H1 (cell line): ENCODE results near the gene CAMK2A. TPM values are rescaled to one million over a fixed set of nuclear protein-coding genes. Genes with fewer than 3 reads are reported as not detected.

ENCODE experiments used
- CTCF ChIA-PET: fragments of 300-600 bp; sonication (Branson Sonifier 250); formaldehyde crosslinking; loops from one replicate; lab custom pipeline; 2021; ENCODE audit not compliant: partially characterized antibody; lab: Charles Lee
- POLR2A ChIA-PET: fragments of 300-600 bp; sonication (Branson Sonifier 250); formaldehyde crosslinking; loops from one replicate; lab custom pipeline; 2021; ENCODE audit warnings: inconsistent platforms; ENCODE audit not compliant: partially characterized antibody; lab: Charles Lee
- DNase-seq, 2 experiments: peaks; one replicate each; pipeline versions ENCODE4 v3.0.0 to v3.0.0-alpha.2; 2010 to 2022; ENCODE audit warnings: low spot score in 2 of 2, low read depth in 1 of 2, mixed read lengths in 1 of 2
- FAIRE-seq: peaks from 2 replicates; lab custom pipeline; 2011; peaks lifted over from hg19 to GRCh38; lab: Jason Lieb, UNC
- H2AFZ ChIP-seq: 2 replicates; pipeline ENCODE4 v1.8.1; 2012; ENCODE audit warnings: low read length, inconsistent platforms
- H2AK5ac ChIP-seq: 2 replicates; pipeline ENCODE4 v1.6.1; 2013; ENCODE audit warnings: low read depth, low read length
- H2BK120ac ChIP-seq: replicated peaks from 2 replicates; pipeline ENCODE3; 2013; ENCODE audit warnings: low read depth, low read length, inconsistent platforms
- H2BK12ac ChIP-seq: 2 replicates; pipeline ENCODE4 v1.6.1; 2013; ENCODE audit warnings: low read depth, low read length
- H2BK15ac ChIP-seq: 2 replicates; pipeline ENCODE4 v1.6.1; 2013; ENCODE audit warnings: low read length
- H2BK20ac ChIP-seq: 2 replicates; pipeline ENCODE4 v1.6.1; 2013; ENCODE audit warnings: low read length
- H2BK5ac ChIP-seq: 2 replicates; pipeline ENCODE4 v1.6.1; 2013; ENCODE audit warnings: low read depth, low read length
- H3K14ac ChIP-seq: 2 replicates; pipeline ENCODE4 v1.6.1; 2013; ENCODE audit warnings: inconsistent platforms; ENCODE audit not compliant: insufficient read length
- H3K18ac ChIP-seq: 2 replicates; pipeline ENCODE4 v1.6.1; 2013; ENCODE audit warnings: low read length; ENCODE audit errors: extremely low read depth
- H3K23ac ChIP-seq: 2 replicates; pipeline ENCODE4 v1.6.1; 2013; ENCODE audit warnings: inconsistent platforms; ENCODE audit not compliant: insufficient read length
- H3K23me2 ChIP-seq: 2 replicates; pipeline ENCODE4 v1.6.1; 2013; ENCODE audit warnings: low read depth, low read length
- H3K27ac ChIP-seq: 2 replicates; pipeline ENCODE4 v1.6.1; 2011; ENCODE audit warnings: low read depth, low read length, inconsistent platforms
- H3K27me3 ChIP-seq, 4 experiments: replicated peaks in 1 of 4; 1 replicate in 1 of 4; 2 replicates in 3 of 4; pipeline versions ENCODE4 v1.6.1 to v1.8.1; 2011 to 2013; ENCODE audit warnings: low read length in 3 of 4, mild to moderate bottlenecking in 3 of 4, inconsistent platforms in 2 of 4, mixed read lengths in 2 of 4, moderate library complexity in 1 of 4; ENCODE audit not compliant: control insufficient read depth in 3 of 4, insufficient read depth in 3 of 4; ENCODE audit errors: extremely low read depth in 1 of 4
- H3K36me3 ChIP-seq, 4 experiments: 2 replicates each; pipeline versions ENCODE4 v1.6.1 to v1.8.1; 2011 to 2013; ENCODE audit warnings: mild to moderate bottlenecking in 4 of 4, low read length in 3 of 4, moderate library complexity in 2 of 4, control low read depth in 1 of 4, inconsistent platforms in 1 of 4; ENCODE audit not compliant: insufficient read depth in 4 of 4, control insufficient read depth in 2 of 4
- H3K4ac ChIP-seq: replicated peaks from 2 replicates; pipeline ENCODE3; 2013; ENCODE audit warnings: low read length, low read depth, mixed read lengths, inconsistent platforms; ENCODE audit not compliant: insufficient read length
- H3K4me1 ChIP-seq, 4 experiments: replicated peaks in 1 of 4; 1 replicate in 1 of 4; 2 replicates in 3 of 4; pipeline versions ENCODE4 v1.6.1 to v1.8.1; 2011 to 2013; ENCODE audit warnings: low read length in 3 of 4, inconsistent platforms in 2 of 4, mixed read lengths in 1 of 4; ENCODE audit not compliant: insufficient read depth in 4 of 4, control insufficient read depth in 3 of 4
- H3K4me2 ChIP-seq, 2 experiments: 2 replicates each; pipeline versions ENCODE4 v1.6.1 to v1.8.1; 2011 to 2013; ENCODE audit warnings: low read depth in 2 of 2, low read length in 2 of 2, control low read depth in 1 of 2, inconsistent platforms in 1 of 2, mild to moderate bottlenecking in 1 of 2; ENCODE audit not compliant: insufficient read depth in 1 of 2
- H3K4me3 ChIP-seq, 4 experiments: fragments of 200-600, 300-600 bp in 1 of 4; sonication (generic), shearing (Covaris generic), sonication (Bioruptor Twin) in 1 of 4; 2 replicates each; pipeline versions ENCODE4 v1.5.1 to v1.8.1; 2011 to 2016; ENCODE audit warnings: low read length in 4 of 4, low read depth in 3 of 4, control low read depth in 2 of 4, inconsistent platforms in 2 of 4, mild to moderate bottlenecking in 2 of 4, mixed read lengths in 1 of 4, moderate library complexity in 1 of 4; ENCODE audit not compliant: insufficient read depth in 2 of 4; ENCODE audit errors: extremely low read depth in 1 of 4
- H3K56ac ChIP-seq: replicated peaks from 2 replicates; pipeline ENCODE3; 2013; ENCODE audit warnings: low read depth, mild to moderate bottlenecking, mixed read lengths, low read length, inconsistent platforms; ENCODE audit not compliant: insufficient read length
- H3K79me1 ChIP-seq: 2 replicates; pipeline ENCODE4 v1.6.1; 2013; ENCODE audit warnings: low read depth, low read length, control low read depth
- H3K79me2 ChIP-seq, 2 experiments: 2 replicates each; pipeline versions ENCODE4 v1.6.1 to v1.8.1; 2012 to 2013; ENCODE audit warnings: low read length in 2 of 2, mild to moderate bottlenecking in 2 of 2, inconsistent platforms in 1 of 2; ENCODE audit not compliant: insufficient read depth in 2 of 2, control insufficient read depth in 1 of 2
- H3K9ac ChIP-seq, 4 experiments: replicated peaks in 1 of 4; 1 replicate in 1 of 4; 2 replicates in 3 of 4; pipeline versions ENCODE4 v1.6.1 to v1.8.1; 2011 to 2013; ENCODE audit warnings: low read depth in 3 of 4, low read length in 3 of 4, control low read depth in 2 of 4, mild to moderate bottlenecking in 2 of 4, moderate library complexity in 2 of 4, inconsistent platforms in 1 of 4; ENCODE audit errors: extremely low read depth in 1 of 4
- H3K9me3 ChIP-seq, 2 experiments: 2 replicates each; pipeline versions ENCODE4 v1.6.1 to v1.8.1; 2012 to 2013; ENCODE audit warnings: mild to moderate bottlenecking in 2 of 2, moderate library complexity in 2 of 2, control low read depth in 1 of 2, inconsistent platforms in 1 of 2, low read depth in 1 of 2, low read length in 1 of 2, mixed read lengths in 1 of 2; ENCODE audit not compliant: insufficient read depth in 2 of 2
- H4K20me1 ChIP-seq, 2 experiments: replicated peaks in 1 of 2; 2 replicates each; pipeline versions ENCODE3 to v1.8.1; 2011 to 2013; ENCODE audit warnings: inconsistent platforms in 2 of 2, low read length in 2 of 2, mild to moderate bottlenecking in 1 of 2; ENCODE audit not compliant: insufficient read depth in 2 of 2, control insufficient read depth in 1 of 2
- H4K5ac ChIP-seq: 2 replicates; pipeline ENCODE4 v1.6.1; 2013; ENCODE audit warnings: low read length, low read depth, mixed read lengths, inconsistent platforms; ENCODE audit not compliant: insufficient read length
- H4K8ac ChIP-seq: 2 replicates; pipeline ENCODE4 v1.8.0; 2013; ENCODE audit warnings: mild to moderate bottlenecking, moderate library complexity, low read length, inconsistent platforms; ENCODE audit not compliant: insufficient read depth; ENCODE audit errors: extremely low read depth
- H4K91ac ChIP-seq: replicated peaks from 2 replicates; pipeline ENCODE3; 2013; ENCODE audit warnings: low read length, mixed read lengths, inconsistent platforms; ENCODE audit not compliant: insufficient read length
- CHD2 ChIP-seq: IDR thresholded peaks from 2 replicates; pipeline ENCODE4 v1.6.1; 2012; ENCODE audit warnings: low read length, improper control_type of control experiment
- HDAC2 ChIP-seq, 2 experiments: fragments of 300-600 bp in 1 of 2; sonication (generic) in 1 of 2; IDR thresholded peaks; 2 replicates each; pipeline ENCODE4 v1.6.1; 2011 to 2012; ENCODE audit warnings: low read depth in 2 of 2, low read length in 2 of 2, mild to moderate bottlenecking in 2 of 2, moderate library complexity in 2 of 2, borderline replicate concordance in 1 of 2, inconsistent platforms in 1 of 2
- KDM1A ChIP-seq: fragments of 200-600, 300-600 bp; sonication (generic); IDR thresholded peaks from 2 replicates; pipeline ENCODE4 v1.7.1; 2016; ENCODE audit warnings: mild to moderate bottlenecking, low read length, borderline replicate concordance
- NRF1 ChIP-seq: IDR thresholded peaks from 2 replicates; pipeline ENCODE4 v1.6.1; 2011; ENCODE audit warnings: mild to moderate bottlenecking, low read depth, low read length, improper control_type of control experiment
- RNF2 ChIP-seq: fragments of 200-900, 300-1000 bp; sonication (generic); IDR thresholded peaks from 2 replicates; pipeline ENCODE4 v1.7.1; 2016; ENCODE audit warnings: borderline replicate concordance, low read depth, mild to moderate bottlenecking, antibody characterized with exemption, low read length; ENCODE audit not compliant: poor library complexity, severe bottlenecking; ENCODE audit errors: missing control alignments
- SP2 ChIP-seq: IDR thresholded peaks from 2 replicates; pipeline ENCODE4 v1.6.1; 2012; ENCODE audit warnings: mild to moderate bottlenecking, low read length, inconsistent platforms
- SUZ12 ChIP-seq: fragments of 200-600 bp; sonication (generic); IDR thresholded peaks from 2 replicates; pipeline ENCODE4 v1.6.1; 2012; ENCODE audit warnings: mild to moderate bottlenecking, inconsistent platforms, low read length, moderate library complexity, mixed read lengths
- TCF12 ChIP-seq: IDR thresholded peaks from 2 replicates; pipeline ENCODE4 v1.6.1; 2011; ENCODE audit warnings: low read depth, mild to moderate bottlenecking, low read length
- WGBS, 2 experiments: shearing (Covaris generic) in 1 of 2; methylation state at CpG; one replicate each; pipeline versions ENCODE4 v1.1.6 to v1.1.7; 2013 to 2015; ENCODE audit warnings: low lambda C conversion rate in 2 of 2, mixed read lengths in 2 of 2, inconsistent platforms in 1 of 2, low coverage in 1 of 2, missing lambda C conversion rate in 1 of 2; ENCODE audit not compliant: insufficient replicate concordance in 2 of 2, insufficient coverage in 1 of 2, insufficient read length in 1 of 2; ENCODE audit errors: extremely low coverage in 1 of 2, missing lambda C conversion rate in 1 of 2; 5-methylcytosine and 5-hydroxymethylcytosine counted together
- polyA plus RNA-seq, 7 experiments: library from polyadenylated mRNA; depleted of rRNA in 3 of 7; stranded (reverse) in 5 of 7; unstranded in 2 of 7; fragments of >200 nt in 5 of 7; fragments of 200-250 nt in 2 of 7; gene quantifications; 1 replicate in 5 of 7; 2 replicates in 1 of 7; 4 replicates in 1 of 7; pipeline versions ENCODE4 v1.2.1 to v1.2.3, GENCODE V29; 2011 to 2013; ENCODE audit warnings: missing spikeins in 2 of 7, mixed read lengths in 2 of 7
- total RNA-seq: library from RNA; stranded (reverse); fragmentation: NEBNext Ultra II Directional; extraction: Animal tissue kit (Norgen Biotek cat#: 25700); gene quantifications from 2 replicates; pipeline ENCODE4 v1.2.1, GENCODE V29; 2021
- TF ChIP-seq, protein P1 (sequence below): IDR thresholded peaks from 2 replicates; pipeline ENCODE4 v1.6.1; 2011; ENCODE audit warnings: low read depth, mild to moderate bottlenecking, low read length; ENCODE audit not compliant: insufficient read depth

The CAMK2A gene
- total and polyA plus RNA-seq, 2 of the 8 experiments (the other 6 are each of a cell fraction or from before 2014, with no cell fraction given): 0.20 to 0.28 TPM

- H3K27ac ChIP-seq: no peak overlapping the region
- H3K4me1 ChIP-seq: peaks cover 0 to 2% (median 0%) of the 10 kb centered on the region in 4 experiments; a peak in 1 of 7 replicates
- no peak overlapping the region for H3K18ac ChIP-seq
- no peaks in the 10 kb centered on the region for H3K9me3 ChIP-seq
- ChIA-PET POLR2A (interaction anchor here (1.0 kb wide), 1 partner anchor 15 kb away, joined by 3 read pairs; no protein-coding TSS in a partner anchor), CTCF (interaction anchor here (0.6 to 23.7 kb wide), 7 partner anchors 18 to 77 kb away, joined by 3 to 302 read pairs (median 4); no protein-coding TSS in a partner anchor)
- H4K91ac ChIP-seq: no peak overlapping the region
- H2BK120ac ChIP-seq: no peak overlapping the region
- H3K36me3 ChIP-seq: no peaks in the 10 kb centered on the region
- WGBS, 2 experiments: 83% methylated on average over 9 of the region's 9 CpGs; no CpG with 5 or more reads in 1 of the 2 experiments
- H4K20me1 ChIP-seq: no peaks in the 10 kb centered on the region
- H2BK5ac ChIP-seq: no peak overlapping the region
- peaks cover under 1 to 19% (median 16%) of the 10 kb centered on the region in 4 experiments for H3K27me3 ChIP-seq
- no peak overlapping the region for H2BK20ac ChIP-seq
- FAIRE-seq: no peak
- H3K23me2 ChIP-seq: no peaks in the 10 kb centered on the region; the same call in 1 of the 2 replicates
- H3K79me1 ChIP-seq: no peaks in the 10 kb centered on the region
- H4K8ac ChIP-seq: no peak overlapping the region
- no peak overlapping the region for H2BK12ac ChIP-seq
- H2AFZ ChIP-seq: no peak overlapping the region
- DNase-seq: no peak
- H4K5ac ChIP-seq: no peak overlapping the region
- H3K56ac ChIP-seq: no peak overlapping the region
- H3K4me3 ChIP-seq: no peak overlapping the region
- no peak overlapping the region for H3K4me2 ChIP-seq
- H3K23ac ChIP-seq: no peak overlapping the region
- no peak overlapping the region for H3K4ac ChIP-seq
- no peak overlapping the region for H2BK15ac ChIP-seq
- H3K79me2 ChIP-seq: no peaks in the 10 kb centered on the region
- H3K9ac ChIP-seq: no peak overlapping the region
- no peak overlapping the region for H2AK5ac ChIP-seq
- no peak overlapping the region for H3K14ac ChIP-seq
- TF ChIP-seq HDAC2 (IDR thresholded peaks at IDR 0.05; ENCODE audit: borderline replicate concordance in 1 of 2, low read depth in 2 of 2, low read length in 2 of 2) (no peak), NRF1 (no peak), TCF12 (no peak), SUZ12 (no peak), RNF2 (no peak), CHD2 (no peak), KDM1A (no peak), SP2 (no peak)
- TF ChIP-seq, protein P1, sequence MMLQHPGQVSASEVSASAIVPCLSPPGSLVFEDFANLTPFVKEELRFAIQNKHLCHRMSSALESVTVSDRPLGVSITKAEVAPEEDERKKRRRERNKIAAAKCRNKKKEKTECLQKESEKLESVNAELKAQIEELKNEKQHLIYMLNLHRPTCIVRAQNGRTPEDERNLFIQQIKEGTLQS: no peak
Observed at GRCh38 chr5:150195736-150196485, 93.7 kb downstream of the CAMK2A start.
